ENCODE results near the gene MKNK1. TPM values are rescaled to one million over a fixed set of nuclear protein-coding genes. Genes with fewer than 3 reads are reported as not detected.

Gene MKNK1
- total RNA-seq, 2 donors from 2014 or later, result 19.9 to 28.5 TPM

DNA sequence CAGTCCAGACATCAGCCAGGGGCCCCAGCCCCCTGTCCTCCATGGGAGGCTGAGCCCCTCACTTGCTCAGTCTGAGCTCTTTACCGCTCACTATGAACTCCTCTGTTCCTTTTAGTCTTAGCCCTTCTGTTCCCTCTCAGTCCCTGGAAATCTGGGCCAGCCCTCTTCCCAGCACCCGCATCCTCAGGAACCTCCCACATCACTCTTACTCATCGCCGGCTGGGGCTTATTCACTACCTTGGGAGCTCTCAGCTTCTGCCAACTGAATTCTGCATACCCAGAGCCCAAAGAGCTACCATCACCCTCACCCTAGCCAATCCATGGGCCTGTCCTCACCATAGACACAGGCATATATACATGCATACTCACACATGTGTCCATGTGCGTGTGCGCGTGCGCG is 64.1 kb downstream of the MKNK1 start:
- Mint-ChIP-seq H3K36me3 (ENCODE audit: low read depth) (no peaks in the 10 kb centered on the region), H3K4me1 (peaks cover 13% of the 10 kb centered on the region), H3K27ac (no peak overlapping the region), H3K27me3 (ENCODE audit: insufficient read depth) (peaks cover 98% of the 10 kb centered on the region), H3K4me3 (no peak overlapping the region), H3K9me3 (peaks cover 8% of the 10 kb centered on the region)
- Histone ChIP-seq H3K4me1 (ENCODE audit: control insufficient read depth, insufficient read depth, low read length) (peaks cover 2% of the 10 kb centered on the region), H3K4me3 (ENCODE audit: low read length) (no peak overlapping the region), H3K36me3 (ENCODE audit: control insufficient read depth, insufficient read depth, low read length) (no peaks in the 10 kb centered on the region), H3K9me3 (ENCODE audit: control insufficient read depth, low read length) (peaks cover 14% of the 10 kb centered on the region), H3K27ac (ENCODE audit: low read depth, low read length) (no peak overlapping the region), H3K9ac (ENCODE audit: extremely low read depth, low read length, poor library complexity, severe bottlenecking) (no peak overlapping the region), H3K27me3 (ENCODE audit: control insufficient read depth, insufficient read depth, low read length, poor library complexity, severe bottlenecking) (peaks cover 89% of the 10 kb centered on the region)
- DNase-seq, result no peak
- TF ChIP-seq CTCF (conservative IDR thresholded peaks at IDR 0.05), result no peak
- 71 to 97% methylated on average over 4 to 9 of the region's 9 CpGs for WGBS, 2 experiments (ENCODE audit: insufficient coverage in 1 of 2, insufficient read length in 1 of 2)

DNA sequence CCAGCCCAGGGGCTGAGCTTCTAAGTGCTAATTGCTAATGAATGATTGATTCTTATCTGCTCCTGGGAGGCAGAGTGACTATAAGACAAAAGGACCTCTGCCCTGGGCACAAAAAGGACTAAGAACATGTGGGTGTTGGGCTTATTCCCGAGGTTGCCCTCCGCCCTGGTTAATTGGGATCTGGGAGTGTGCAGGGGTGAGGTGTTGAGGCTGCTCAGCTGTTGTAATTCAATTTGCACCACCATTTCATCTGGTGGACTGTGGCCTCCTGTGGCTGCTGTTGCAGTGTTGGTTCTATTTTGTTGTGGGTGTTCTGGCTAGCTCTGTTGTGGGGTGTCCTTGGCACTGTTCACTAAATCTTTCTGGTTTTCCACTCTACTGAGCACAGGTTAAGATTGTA is 65.9 kb downstream of the MKNK1 start:
- Histone ChIP-seq H3K36me3 (ENCODE audit: control insufficient read depth, insufficient read depth, low read length) (no peaks in the 10 kb centered on the region), H3K4me3 (ENCODE audit: low read length) (no peak overlapping the region), H3K9ac (ENCODE audit: extremely low read depth, low read length, poor library complexity, severe bottlenecking) (no peak overlapping the region), H3K27ac (ENCODE audit: low read depth, low read length) (no peak overlapping the region), H3K9me3 (ENCODE audit: control insufficient read depth, low read length) (peaks cover 14% of the 10 kb centered on the region), H3K27me3 (ENCODE audit: control insufficient read depth, insufficient read depth, low read length, poor library complexity, severe bottlenecking) (peaks cover 89% of the 10 kb centered on the region), H3K4me1 (ENCODE audit: control insufficient read depth, insufficient read depth, low read length) (no peaks in the 10 kb centered on the region)
- 78 to 80% methylated on average over 2 of the region's 2 CpGs for WGBS, 2 experiments (ENCODE audit: insufficient coverage in 1 of 2, insufficient read length in 1 of 2)
- peaks cover 6% of the 10 kb centered on the region for H3K4me1 Mint-ChIP-seq
- H3K4me3 Mint-ChIP-seq, result no peak overlapping the region
- DNase-seq, result no peak
- no peaks in the 10 kb centered on the region for H3K36me3 Mint-ChIP-seq (ENCODE audit: low read depth)
- peaks cover 96% of the 10 kb centered on the region for H3K27me3 Mint-ChIP-seq (ENCODE audit: insufficient read depth)
- no peak overlapping the region for H3K27ac Mint-ChIP-seq
- peaks cover 8% of the 10 kb centered on the region for H3K9me3 Mint-ChIP-seq
- no peak for TF ChIP-seq CTCF (conservative IDR thresholded peaks at IDR 0.05)

GRCh38 chr1:46537651-46538050 is 66.4 kb downstream of the MKNK1 start:
- Mint-ChIP-seq H3K27ac (no peak overlapping the region), H3K4me3 (no peak overlapping the region), H3K27me3 (ENCODE audit: insufficient read depth) (peaks cover 93% of the 10 kb centered on the region), H3K36me3 (ENCODE audit: low read depth) (no peaks in the 10 kb centered on the region), H3K4me1 (peaks cover 6% of the 10 kb centered on the region), H3K9me3 (peaks cover 8% of the 10 kb centered on the region)
- Histone ChIP-seq H3K27me3 (ENCODE audit: control insufficient read depth, insufficient read depth, low read length, poor library complexity, severe bottlenecking) (peaks cover 86% of the 10 kb centered on the region), H3K9me3 (ENCODE audit: control insufficient read depth, low read length) (peaks cover 14% of the 10 kb centered on the region), H3K27ac (ENCODE audit: low read depth, low read length) (no peak overlapping the region), H3K36me3 (ENCODE audit: control insufficient read depth, insufficient read depth, low read length) (no peaks in the 10 kb centered on the region), H3K9ac (ENCODE audit: extremely low read depth, low read length, poor library complexity, severe bottlenecking) (no peak overlapping the region), H3K4me1 (ENCODE audit: control insufficient read depth, insufficient read depth, low read length) (no peaks in the 10 kb centered on the region), H3K4me3 (ENCODE audit: low read length) (no peak overlapping the region)
- TF ChIP-seq CTCF (conservative IDR thresholded peaks at IDR 0.05), result no peak
- DNase-seq, result no peak
- WGBS, 2 experiments (ENCODE audit: insufficient coverage in 1 of 2, insufficient read length in 1 of 2), result 81 to 85% methylated on average over 2 of the region's 2 CpGs
